ENCODE results near the gene LPAR1.

The LPAR1 gene

DNA sequence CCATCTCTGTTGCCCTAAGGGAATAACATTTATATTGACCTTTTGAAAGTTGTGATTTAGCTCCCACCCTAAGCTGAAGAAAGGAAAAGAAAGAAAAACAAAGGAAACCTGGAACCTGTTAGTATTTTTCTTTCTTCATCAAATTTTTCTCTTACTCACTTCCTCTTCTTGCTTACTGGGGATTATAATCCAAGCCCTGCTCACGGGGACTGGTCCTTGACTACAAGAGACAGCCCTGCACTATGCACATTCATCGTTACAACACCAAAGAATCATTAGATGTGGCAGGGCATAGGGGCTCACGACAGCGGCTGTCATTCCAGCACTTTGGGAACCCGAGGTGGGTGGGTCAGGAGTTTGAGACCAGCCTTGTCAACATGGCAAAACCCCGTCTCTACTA is 37.8 kb upstream of the LPAR1 start:
- peak overlapping the region; percentile 34 for H3K4me2 ChIP-seq (ENCODE audit: low read length)
- no peak overlapping the region for H3K4me3 ChIP-seq (ENCODE audit: low read length)
- no peak overlapping the region for H3K27ac ChIP-seq (ENCODE audit: low read length)
- H3K36me3 ChIP-seq (replicated peaks; ENCODE audit: low read depth, low read length), result no peaks in the 10 kb centered on the region
- H3K79me2 ChIP-seq (ENCODE audit: low read length), result no peaks in the 10 kb centered on the region
- H3K9ac ChIP-seq (ENCODE audit: low read length), result no peak overlapping the region
- TF ChIP-seq EZH2phosphoT487 (IDR thresholded peaks at IDR 0.05; ENCODE audit: low read depth), result no peak
- TF ChIP-seq, protein P1, sequence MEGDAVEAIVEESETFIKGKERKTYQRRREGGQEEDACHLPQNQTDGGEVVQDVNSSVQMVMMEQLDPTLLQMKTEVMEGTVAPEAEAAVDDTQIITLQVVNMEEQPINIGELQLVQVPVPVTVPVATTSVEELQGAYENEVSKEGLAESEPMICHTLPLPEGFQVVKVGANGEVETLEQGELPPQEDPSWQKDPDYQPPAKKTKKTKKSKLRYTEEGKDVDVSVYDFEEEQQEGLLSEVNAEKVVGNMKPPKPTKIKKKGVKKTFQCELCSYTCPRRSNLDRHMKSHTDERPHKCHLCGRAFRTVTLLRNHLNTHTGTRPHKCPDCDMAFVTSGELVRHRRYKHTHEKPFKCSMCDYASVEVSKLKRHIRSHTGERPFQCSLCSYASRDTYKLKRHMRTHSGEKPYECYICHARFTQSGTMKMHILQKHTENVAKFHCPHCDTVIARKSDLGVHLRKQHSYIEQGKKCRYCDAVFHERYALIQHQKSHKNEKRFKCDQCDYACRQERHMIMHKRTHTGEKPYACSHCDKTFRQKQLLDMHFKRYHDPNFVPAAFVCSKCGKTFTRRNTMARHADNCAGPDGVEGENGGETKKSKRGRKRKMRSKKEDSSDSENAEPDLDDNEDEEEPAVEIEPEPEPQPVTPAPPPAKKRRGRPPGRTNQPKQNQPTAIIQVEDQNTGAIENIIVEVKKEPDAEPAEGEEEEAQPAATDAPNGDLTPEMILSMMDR (IDR thresholded peaks at IDR 0.05; ENCODE audit: low read depth, low read length), result no peak
- H4K20me1 ChIP-seq (ENCODE audit: insufficient read depth, low read length), result no peaks in the 10 kb centered on the region
- H3K9me3 ChIP-seq (ENCODE audit: insufficient read depth, low read length), result no peaks in the 10 kb centered on the region
- peaks cover 30% of the 10 kb centered on the region for H3K4me1 ChIP-seq (ENCODE audit: low read length)
- H2AFZ ChIP-seq (ENCODE audit: low read depth, low read length), result no peak overlapping the region
- no peaks in the 10 kb centered on the region for H3K27me3 ChIP-seq (ENCODE audit: low read depth, low read length)

DNA sequence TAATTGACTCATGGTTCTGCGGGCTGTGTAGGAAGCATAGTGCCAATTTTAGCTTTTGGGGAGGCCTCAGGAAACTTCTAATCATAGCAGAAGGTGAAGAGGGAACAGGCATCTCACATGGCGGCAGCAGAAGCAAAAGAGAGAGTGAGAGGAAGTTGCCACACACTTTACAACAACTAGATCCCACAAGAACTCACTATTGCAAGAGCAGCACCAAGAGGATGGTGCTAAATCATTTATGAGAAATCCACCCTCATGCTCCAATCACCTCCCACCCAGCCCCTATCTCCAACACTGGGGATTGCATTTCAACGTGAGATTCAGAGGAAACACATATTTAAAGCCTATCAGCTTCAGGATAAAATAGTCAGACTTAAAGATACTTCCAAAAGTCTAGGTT is 36.1 kb upstream of the LPAR1 start:
- no peak for TF ChIP-seq EZH2phosphoT487 (IDR thresholded peaks at IDR 0.05; ENCODE audit: low read depth)
- TF ChIP-seq, protein P1 (IDR thresholded peaks at IDR 0.05; ENCODE audit: low read depth, low read length), result 0 out of 2 replicates have a peak, but pooled peaks have one; percentile 6
- H3K27me3 ChIP-seq (ENCODE audit: low read depth, low read length), result no peaks in the 10 kb centered on the region

DNA sequence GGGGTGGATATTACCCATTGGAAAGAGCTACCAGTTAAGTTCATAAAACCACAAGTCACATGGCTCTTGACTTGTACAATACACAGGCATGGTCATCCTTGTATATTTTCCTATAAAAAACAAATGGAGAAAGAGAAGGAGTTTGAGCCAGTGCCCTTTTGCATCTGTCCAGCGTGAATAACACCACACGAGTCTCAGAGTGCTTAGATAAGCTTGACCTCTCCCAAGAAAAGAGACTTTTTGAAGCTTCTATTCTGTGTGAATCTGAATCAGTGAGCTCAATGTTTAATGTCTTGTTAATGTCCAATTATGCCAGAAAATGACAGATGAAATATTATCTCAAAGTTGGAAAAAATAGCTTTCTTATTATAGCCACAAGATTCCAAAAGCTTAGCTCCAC is 30.9 kb upstream of the LPAR1 start:
- Histone ChIP-seq H3K9ac (ENCODE audit: low read length) (no peak overlapping the region), H3K4me1 (ENCODE audit: low read length) (peaks cover 24% of the 10 kb centered on the region), H3K27me3 (ENCODE audit: low read depth, low read length) (no peaks in the 10 kb centered on the region), H3K27ac (ENCODE audit: low read length) (no peak overlapping the region), H3K4me2 (ENCODE audit: low read length) (no peak overlapping the region), H3K9me3 (ENCODE audit: insufficient read depth, low read length) (no peaks in the 10 kb centered on the region), H3K36me3 (replicated peaks; ENCODE audit: low read depth, low read length) (no peaks in the 10 kb centered on the region), H4K20me1 (ENCODE audit: insufficient read depth, low read length) (no peaks in the 10 kb centered on the region), H2AFZ (ENCODE audit: low read depth, low read length) (no peak overlapping the region), H3K4me3 (ENCODE audit: low read length) (no peak overlapping the region), H3K79me2 (ENCODE audit: low read length) (no peaks in the 10 kb centered on the region)
- TF ChIP-seq EZH2phosphoT487 (IDR thresholded peaks at IDR 0.05; ENCODE audit: low read depth), result no peak
- TF ChIP-seq, protein P1 (IDR thresholded peaks at IDR 0.05; ENCODE audit: low read depth, low read length), result no peak

More for the DNA sequence above, 36.1 kb upstream of the LPAR1 start:
- no peak overlapping the region for H3K27ac ChIP-seq (ENCODE audit: low read length)
- H3K79me2 ChIP-seq (ENCODE audit: low read length), result no peaks in the 10 kb centered on the region
- H3K36me3 ChIP-seq (replicated peaks; ENCODE audit: low read depth, low read length), result no peaks in the 10 kb centered on the region
- H3K9me3 ChIP-seq (ENCODE audit: insufficient read depth, low read length), result no peaks in the 10 kb centered on the region
- no peak overlapping the region for H3K4me2 ChIP-seq (ENCODE audit: low read length)
- no peak overlapping the region for H3K9ac ChIP-seq (ENCODE audit: low read length)
- H2AFZ ChIP-seq (ENCODE audit: low read depth, low read length), result no peak overlapping the region
- H4K20me1 ChIP-seq (ENCODE audit: insufficient read depth, low read length), result no peaks in the 10 kb centered on the region
- H3K4me1 ChIP-seq (ENCODE audit: low read length), result peaks cover 37% of the 10 kb centered on the region
- H3K4me3 ChIP-seq (ENCODE audit: low read length), result no peak overlapping the region

DNA sequence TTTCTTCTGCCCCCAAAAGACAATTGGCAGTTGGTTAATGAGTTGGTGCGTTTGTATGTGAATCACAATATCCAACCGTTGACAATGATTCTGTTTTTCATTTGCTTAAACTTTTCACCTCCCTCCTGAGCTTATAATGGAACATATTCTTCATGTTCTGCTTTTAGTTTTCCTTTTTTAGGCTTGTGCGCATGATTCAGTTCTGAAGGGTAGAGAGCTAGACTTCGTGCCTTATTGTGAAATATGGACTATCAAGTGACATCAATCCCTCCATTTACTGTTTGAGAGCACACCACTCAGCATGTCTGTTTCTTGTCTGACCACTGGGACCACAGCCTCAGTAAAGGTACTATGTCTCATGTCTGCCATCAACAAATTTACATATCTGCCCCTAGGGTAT is 30.5 kb upstream of the LPAR1 start:
- H3K79me2 ChIP-seq (ENCODE audit: low read length), result no peaks in the 10 kb centered on the region
- H4K20me1 ChIP-seq (ENCODE audit: insufficient read depth, low read length), result no peaks in the 10 kb centered on the region
- H3K36me3 ChIP-seq (replicated peaks; ENCODE audit: low read depth, low read length), result no peaks in the 10 kb centered on the region
- H3K4me1 ChIP-seq (ENCODE audit: low read length), result peaks cover 28% of the 10 kb centered on the region
- no peak overlapping the region for H3K27ac ChIP-seq (ENCODE audit: low read length)
- H3K4me3 ChIP-seq (ENCODE audit: low read length), result no peak overlapping the region
- no peaks in the 10 kb centered on the region for H3K9me3 ChIP-seq (ENCODE audit: insufficient read depth, low read length)
- no peak overlapping the region for H3K4me2 ChIP-seq (ENCODE audit: low read length)
- H3K27me3 ChIP-seq (ENCODE audit: low read depth, low read length), result no peaks in the 10 kb centered on the region
- TF ChIP-seq, protein P1 (IDR thresholded peaks at IDR 0.05; ENCODE audit: low read depth, low read length), result no peak
- TF ChIP-seq EZH2phosphoT487 (IDR thresholded peaks at IDR 0.05; ENCODE audit: low read depth), result no peak
- H3K9ac ChIP-seq (ENCODE audit: low read length), result no peak overlapping the region
- no peak overlapping the region for H2AFZ ChIP-seq (ENCODE audit: low read depth, low read length)
